Aorta (tissue), 5 donors: ENCODE measurements around the gene TRIM41. TPM values are rescaled to one million over a fixed set of nuclear protein-coding genes. Genes with fewer than 3 reads are reported as not detected.
A peak's percentile ranks its signal among the peaks of the same experiment; 100 is the strongest.

ENCODE experiments used
- ATAC-seq: fragments of 200-7000 bp; cut with Tn5 transposase; one replicate; pipeline ENCODE4 v1.9.1; 2022; ENCODE audit warnings: moderate library complexity; ENCODE audit not compliant: low FRiP score
- DNase-seq, 2 donors: peaks; one replicate each; pipeline ENCODE4 v3.0.0-alpha.2; 2020
- H3K27ac ChIP-seq, 2 donors: one replicate each; pipeline ENCODE4 v1.5.1; 2013; ENCODE audit warnings: low read length in 2 of 2, mild to moderate bottlenecking in 2 of 2, moderate library complexity in 2 of 2, control low read depth in 1 of 2, inconsistent platforms in 1 of 2, low read depth in 1 of 2
- H3K27me3 ChIP-seq, 2 donors: one replicate each; pipeline ENCODE4 v1.6.1; 2013; ENCODE audit warnings: control low read depth in 1 of 2, low read length in 1 of 2, mild to moderate bottlenecking in 1 of 2, moderate library complexity in 1 of 2; ENCODE audit not compliant: insufficient read depth in 2 of 2, control insufficient read depth in 1 of 2
- H3K36me3 ChIP-seq, 2 donors: one replicate each; pipeline ENCODE4 v1.6.1; 2013; ENCODE audit warnings: control low read depth in 1 of 2, low read length in 1 of 2, mild to moderate bottlenecking in 1 of 2; ENCODE audit not compliant: insufficient read depth in 2 of 2, control insufficient read depth in 1 of 2
- H3K4me1 ChIP-seq, 2 donors: one replicate each; pipeline ENCODE4 v1.6.1; 2013; ENCODE audit warnings: low read length in 2 of 2, control low read depth in 1 of 2, mild to moderate bottlenecking in 1 of 2, moderate library complexity in 1 of 2; ENCODE audit not compliant: insufficient read depth in 2 of 2, control insufficient read depth in 1 of 2
- H3K4me3 ChIP-seq, 2 donors: one replicate each; pipeline ENCODE4 v1.5.1; 2013; ENCODE audit warnings: low read length in 2 of 2, control low read depth in 1 of 2, mild to moderate bottlenecking in 1 of 2
- H3K9me3 ChIP-seq: one replicate; pipeline ENCODE4 v1.6.1; 2013; ENCODE audit warnings: mild to moderate bottlenecking, low read length; ENCODE audit not compliant: control insufficient read depth
- WGBS, 2 donors: extraction: QIAGEN DNeasy Blood & Tissue Kit; methylation state at CpG; one replicate each; pipeline ENCODE4 v1.1.7; 2013; 5-methylcytosine and 5-hydroxymethylcytosine counted together
- intact Hi-C, 2 donors: fragments of 100-400 bp; cut with DNase I; formaldehyde crosslinking; loops; one replicate each; pipeline versions ENCODE4 v1.14.2 to v1.15.0; 2022
- polyA plus RNA-seq, 2 donors: library from polyadenylated mRNA; stranded (reverse); fragments of 200-250 nt; gene quantifications; one replicate each; pipeline ENCODE4 v1.2.3, GENCODE V29; 2013
- total RNA-seq, 2 donors: library from RNA; stranded (reverse); fragmentation: NEBNext Ultra II Directional; extraction: Animal tissue kit (Norgen Biotek cat#: 25700); gene quantifications; one replicate each; pipeline ENCODE4 v1.2.1, GENCODE V29; 2021
- donor health status: healthy with polysubstance abuse.
- donor health status: Bipolar disorder and iron deficiency.
- donor health status: DM: no; HTN: no; CAD: no.
- donor health status: DM: no; HTN: no; CAD: no.
- donor health status: DM: yes; HTN: yes; CAD: no.

The TRIM41 gene
- total and polyA plus RNA-seq, 4 donors: 15.2 to 22.2 (median 18.5) TPM

GRCh38 chr5:181198106-181198685, 24.9 kb upstream of the TRIM41 start:
- H3K9me3 ChIP-seq: no peaks in the 10 kb centered on the region
- H3K4me3 ChIP-seq: no peak overlapping the region
- ATAC-seq (no peak), DNase-seq (peak in 1 of 2 donors; percentile 30)
- H3K4me1 ChIP-seq: no peaks in the 10 kb centered on the region
- no peak overlapping the region for H3K27ac ChIP-seq
- H3K27me3 ChIP-seq: no peaks in the 10 kb centered on the region
- H3K36me3 ChIP-seq: no peaks in the 10 kb centered on the region
- intact Hi-C loops: no loop called here
- WGBS, 2 donors: 62 to 63% methylated on average over 12 of the region's 12 CpGs

- Histone ChIP-seq H3K27me3 (no peaks in the 10 kb centered on the region), H3K27ac (no peak overlapping the region), H3K9me3 (no peaks in the 10 kb centered on the region), H3K4me3 (no peak overlapping the region), H3K4me1 (no peaks in the 10 kb centered on the region), H3K36me3 (no peaks in the 10 kb centered on the region)
- no peak for DNase-seq
- 74 to 81% methylated on average over 9 of the region's 9 CpGs for WGBS, 2 donors
- ATAC-seq: no peak
- intact Hi-C loops: no loop called here
Observed at GRCh38 chr5:181198905-181199519, 24.1 kb upstream of the TRIM41 start.

GRCh38 chr5:181199881-181200638, 23.0 kb upstream of the TRIM41 start:
- H3K9me3 ChIP-seq: no peaks in the 10 kb centered on the region
- no peak overlapping the region for H3K27ac ChIP-seq
- intact Hi-C loops: no loop called here
- DNase-seq (peak; percentile 36 to 42), ATAC-seq (no peak)
- no peaks in the 10 kb centered on the region for H3K27me3 ChIP-seq
- no peak overlapping the region for H3K4me3 ChIP-seq
- WGBS, 2 donors: 80 to 87% methylated on average over 12 of the region's 12 CpGs
- H3K4me1 ChIP-seq: no peaks in the 10 kb centered on the region
- no peaks in the 10 kb centered on the region for H3K36me3 ChIP-seq

- Histone ChIP-seq H3K4me1 (no peaks in the 10 kb centered on the region), H3K27ac (no peak overlapping the region), H3K4me3 (no peak overlapping the region), H3K9me3 (no peaks in the 10 kb centered on the region), H3K36me3 (no peaks in the 10 kb centered on the region), H3K27me3 (no peaks in the 10 kb centered on the region)
- ATAC-seq (no peak), DNase-seq (peak in 1 of 2 donors; percentile 17)
- WGBS, 2 donors: 89 to 92% methylated on average over 4 of the region's 4 CpGs
- intact Hi-C loops: no loop called here
Observed at GRCh38 chr5:181200816-181201215, 22.3 kb upstream of the TRIM41 start.

- no peaks in the 10 kb centered on the region for H3K36me3 ChIP-seq
- peak in 1 of 2 donors; percentile 59 for DNase-seq
- H3K27me3 ChIP-seq: no peaks in the 10 kb centered on the region
- no peaks in the 10 kb centered on the region for H3K9me3 ChIP-seq
- no peak for ATAC-seq
- 86 to 89% methylated on average over 11 of the region's 11 CpGs for WGBS, 2 donors
- no peaks in the 10 kb centered on the region for H3K4me1 ChIP-seq
- H3K27ac ChIP-seq: no peak overlapping the region
- intact Hi-C loops: no loop called here
- no peak overlapping the region for H3K4me3 ChIP-seq
Observed at GRCh38 chr5:181203093-181203711, 19.9 kb upstream of the TRIM41 start.

- ATAC-seq (no peak), DNase-seq (peak in 1 of 2 donors; percentile 44)
- WGBS, 2 donors: 12% methylated on average over 17 of the region's 17 CpGs
- Histone ChIP-seq H3K36me3 (no peaks in the 10 kb centered on the region), H3K4me1 (no peaks in the 10 kb centered on the region), H3K27me3 (no peaks in the 10 kb centered on the region), H3K27ac (no peak overlapping the region), H3K9me3 (no peaks in the 10 kb centered on the region), H3K4me3 (peak overlapping the region in 1 of 2 donors; percentile 59)
- intact Hi-C loops: no loop called here
Observed at GRCh38 chr5:181203777-181204112, 19.3 kb upstream of the TRIM41 start.

GRCh38 chr5:181204113-181204825, 18.8 kb upstream of the TRIM41 start:
- Histone ChIP-seq H3K4me1 (no peaks in the 10 kb centered on the region), H3K27ac (no peak overlapping the region), H3K9me3 (no peaks in the 10 kb centered on the region), H3K4me3 (peak overlapping the region; percentile 45 to 59), H3K27me3 (no peaks in the 10 kb centered on the region), H3K36me3 (no peaks in the 10 kb centered on the region)
- intact Hi-C loops: no loop called here
- DNase-seq (peak; percentile 44 to 79), ATAC-seq (peak; percentile 29)
- WGBS, 2 donors: 0 to 1% methylated on average over 38 to 67 of the region's 67 CpGs
